GM18907 (cell line): Measurements from ENCODE around the gene GLP2R.
"Not testable (repeated sequence)": the region's sequence is repeated elsewhere in the genome, so short reads cannot be mapped to it uniquely, and the experiment has no call there.

ENCODE experiments used
- ATAC-seq: cut with Tn5 transposase; IDR thresholded peaks from one replicate; pipeline ENCODE4 v1.9.1; 2021; ENCODE audit warnings: mild to moderate bottlenecking, moderate library complexity; ENCODE audit not compliant: unreplicated experiment

Gene GLP2R

DNA sequence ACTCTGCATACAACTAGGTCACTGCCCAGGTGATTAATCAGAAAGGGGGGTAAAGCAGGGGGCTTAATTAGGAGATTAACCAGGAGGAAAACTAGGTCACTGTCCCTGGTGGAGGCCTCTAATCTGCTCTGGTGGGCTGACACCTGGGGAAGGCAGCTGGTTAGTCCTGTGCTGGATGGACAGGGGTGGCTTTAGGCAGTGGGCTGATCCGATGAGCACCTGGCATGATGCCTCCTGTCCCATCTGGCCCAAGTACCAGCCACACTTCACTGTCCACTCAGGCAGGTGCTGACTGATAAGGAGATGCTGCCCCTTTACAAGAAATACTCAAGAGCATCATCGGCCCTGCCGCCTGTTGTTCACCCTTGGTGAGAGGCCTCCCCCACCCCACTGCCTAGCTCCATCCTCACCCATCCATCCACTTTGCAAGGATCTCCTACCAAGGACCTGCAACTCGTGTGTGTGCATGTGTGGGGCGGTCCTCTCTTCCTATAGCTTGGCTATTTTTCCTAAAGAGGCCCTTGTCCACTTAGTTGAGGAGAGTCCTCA, 93.2 kb downstream of the GLP2R start:
- ATAC-seq, result no peak

- not testable (repeated sequence) for ATAC-seq
These were observed 95.5 kb downstream of the GLP2R start for GRCh38 chr17:9921216-9921615.

DNA sequence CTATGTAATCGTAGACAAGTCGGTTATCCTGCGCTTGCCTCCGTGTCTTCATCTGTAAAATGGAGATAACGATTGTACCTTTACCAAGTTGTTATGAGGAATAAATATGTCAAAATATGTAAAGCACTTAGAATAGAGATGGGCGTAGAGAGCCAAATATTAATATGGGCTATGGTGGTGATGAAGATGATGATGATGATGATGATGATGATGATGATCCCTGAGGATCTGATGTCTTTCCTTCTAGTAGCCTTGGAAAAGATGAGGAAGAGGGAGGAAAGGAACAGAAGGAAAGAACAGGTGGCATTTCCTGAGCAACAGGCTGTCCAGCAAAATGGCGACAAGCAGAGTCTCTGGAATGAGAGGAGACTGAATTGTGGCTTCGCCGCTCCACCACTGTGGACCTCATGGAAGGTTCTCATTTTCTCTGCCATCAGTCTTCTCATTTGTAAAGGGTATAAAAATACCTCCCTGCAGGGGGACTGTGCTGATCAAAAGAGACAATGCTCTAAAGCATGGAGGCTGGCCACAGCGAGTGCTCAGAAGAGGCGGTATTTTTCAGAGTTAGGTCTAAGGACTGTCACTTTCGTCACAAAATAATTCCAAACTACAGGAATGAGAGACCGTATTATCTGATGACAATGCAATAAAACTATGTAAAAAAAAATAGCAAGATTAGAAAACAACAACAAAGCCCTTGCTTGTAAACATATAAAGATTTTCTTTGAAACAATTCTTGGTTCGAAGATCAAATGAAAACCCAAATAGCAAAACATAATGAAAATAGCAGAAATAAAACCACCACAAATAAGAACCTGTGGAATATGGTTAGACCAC, 96.5 kb downstream of the GLP2R start:
- no peak for ATAC-seq

DNA sequence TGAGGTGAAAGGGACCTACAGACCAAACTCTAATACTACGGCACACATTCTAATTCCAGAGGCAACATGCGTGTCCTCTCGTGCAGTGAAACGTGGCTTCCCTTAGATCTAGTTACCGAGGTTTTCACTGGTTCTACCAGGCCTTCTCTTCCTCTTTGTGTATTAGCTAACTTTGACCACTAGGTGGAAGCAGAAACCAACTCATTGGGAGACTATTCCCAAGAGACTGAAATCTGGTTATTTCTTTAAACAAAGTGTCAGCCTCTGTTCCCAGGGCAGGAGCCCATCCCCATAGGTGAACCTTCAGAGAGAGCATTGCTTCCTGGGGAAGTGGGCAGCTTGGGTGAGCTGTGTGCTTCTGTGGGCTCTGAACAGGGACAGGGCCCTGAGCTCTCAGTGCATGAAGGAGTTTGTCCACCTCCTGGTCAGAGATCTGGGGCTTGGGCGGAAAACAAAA, 99.0 kb downstream of the GLP2R start:
- ATAC-seq, result peak; percentile 78

- ATAC-seq, result no peak
These were observed 99.7 kb downstream of the GLP2R start for GRCh38 chr17:9925457-9925856.

GRCh38 chr17:9926150-9926804, 100.6 kb downstream of the GLP2R start:
- no peak for ATAC-seq

- ATAC-seq, result no peak
These were observed 103.0 kb downstream of the GLP2R start for GRCh38 chr17:9928601-9929333.

DNA sequence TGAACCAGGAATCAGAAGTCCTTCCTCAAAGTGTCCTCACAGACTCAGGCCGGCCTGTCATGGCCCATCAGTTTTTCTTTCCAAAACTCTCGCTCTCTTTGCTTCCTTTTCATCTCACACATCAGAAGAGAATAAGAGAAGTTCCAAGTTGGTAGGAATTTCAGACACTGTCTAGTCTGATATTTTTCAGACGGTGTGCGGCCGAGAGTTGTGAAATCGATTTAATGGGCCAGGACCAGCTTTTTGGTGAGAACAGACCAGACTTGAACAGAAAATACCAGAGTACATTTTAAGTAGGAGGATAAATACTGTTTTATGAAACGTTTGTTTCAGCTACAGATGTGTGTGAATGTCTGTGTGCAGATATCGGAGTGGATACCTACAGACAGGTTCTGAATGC, 104.1 kb downstream of the GLP2R start:
- ATAC-seq, result no peak

DNA sequence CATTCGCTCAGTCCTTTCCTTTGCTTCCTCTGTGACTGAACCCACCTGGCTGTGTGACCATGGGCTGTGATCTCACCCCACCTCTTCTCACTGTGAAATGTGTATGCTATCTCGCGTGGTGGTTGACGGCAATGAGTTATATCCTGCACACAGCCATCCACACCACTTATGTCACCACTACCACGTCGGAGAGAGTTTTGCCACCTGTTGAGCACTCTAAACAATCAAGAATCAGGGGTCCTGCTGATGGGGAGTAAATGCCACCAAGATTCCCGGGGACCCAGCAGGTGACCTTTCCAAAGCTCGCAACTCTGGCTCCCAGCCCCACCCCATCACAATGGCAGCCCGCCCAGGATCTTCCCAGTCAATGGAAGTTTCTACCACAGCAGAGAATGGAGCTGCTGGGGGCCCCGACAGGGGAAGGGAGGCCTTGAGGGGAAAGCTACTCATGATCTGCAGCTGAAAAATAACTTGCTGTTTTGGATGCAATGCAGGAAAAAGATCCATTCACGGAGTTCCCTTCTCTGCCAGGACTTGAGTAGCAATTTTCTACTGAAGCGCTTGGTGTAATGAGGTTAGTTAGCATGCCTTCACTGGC, 105.5 kb downstream of the GLP2R start:
- ATAC-seq, result no peak

DNA sequence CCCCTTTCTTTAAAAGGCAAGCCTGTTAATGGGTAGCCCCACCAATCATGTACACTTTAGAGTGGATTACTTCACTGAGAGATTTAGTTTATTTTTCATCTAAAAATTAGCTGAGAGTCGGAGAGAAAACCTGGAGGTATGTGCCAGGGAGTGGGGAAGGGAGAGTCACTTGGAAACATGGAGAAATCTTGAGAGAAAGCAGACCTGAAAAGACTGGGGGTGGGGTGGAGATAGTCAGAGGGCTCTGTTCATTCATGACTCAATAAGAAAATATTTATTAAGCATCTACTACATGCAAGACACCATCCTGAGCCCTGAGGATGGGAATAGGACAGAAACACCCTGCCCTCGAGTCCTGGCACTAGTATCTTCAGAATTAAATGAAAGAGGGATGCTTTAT, 106.8 kb downstream of the GLP2R start:
- no peak for ATAC-seq

DNA sequence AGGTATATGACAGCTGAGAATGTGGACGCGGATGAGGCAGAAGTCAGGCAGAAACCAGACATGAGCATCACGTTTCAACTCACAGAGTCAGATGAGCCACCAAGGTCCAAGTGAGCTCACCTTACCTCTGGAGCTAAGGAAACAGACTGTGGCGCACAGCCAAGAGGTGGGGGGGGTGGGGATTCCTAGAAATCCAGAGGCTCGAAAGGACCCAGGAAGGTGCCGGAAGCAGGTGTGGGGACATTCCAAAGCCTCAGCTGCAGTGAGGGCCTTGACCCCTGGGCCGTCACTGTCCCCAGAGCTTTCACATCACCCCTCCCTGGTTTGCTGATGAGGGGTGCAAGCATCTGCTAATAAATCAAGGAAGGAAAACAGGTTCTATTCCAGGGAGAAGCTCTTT, 108.6 kb downstream of the GLP2R start:
- ATAC-seq, result no peak

GRCh38 chr17:9935408-9935807, 109.7 kb downstream of the GLP2R start:
- ATAC-seq, result no peak

GRCh38 chr17:9936095-9936494, 110.4 kb downstream of the GLP2R start:
- ATAC-seq, result no peak

DNA sequence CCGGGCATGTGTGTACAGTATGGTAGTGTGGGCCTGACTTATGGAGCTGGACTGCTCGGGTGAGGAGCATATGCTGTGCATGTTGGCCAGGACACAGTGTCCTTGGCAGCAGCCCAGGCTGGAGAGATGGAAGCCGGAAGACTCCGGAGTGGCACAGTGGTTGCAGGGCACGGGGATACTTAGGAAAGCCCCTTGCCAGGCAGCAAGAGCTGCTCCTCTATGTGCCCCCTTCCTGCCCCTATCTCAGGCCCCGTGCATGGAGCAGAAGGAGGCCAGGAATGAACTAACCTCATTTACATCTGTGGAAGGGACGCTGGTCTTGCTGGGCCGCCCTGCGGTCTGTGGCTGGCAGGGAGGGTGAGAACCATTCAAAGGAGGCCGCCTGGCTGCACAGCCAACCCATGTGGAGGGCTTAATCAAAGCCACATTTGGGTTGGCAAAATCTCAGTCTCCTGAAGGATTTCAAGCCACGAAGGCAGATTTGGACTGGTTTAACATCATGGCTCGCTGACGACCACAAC, 111.6 kb downstream of the GLP2R start:
- ATAC-seq, result no peak

DNA sequence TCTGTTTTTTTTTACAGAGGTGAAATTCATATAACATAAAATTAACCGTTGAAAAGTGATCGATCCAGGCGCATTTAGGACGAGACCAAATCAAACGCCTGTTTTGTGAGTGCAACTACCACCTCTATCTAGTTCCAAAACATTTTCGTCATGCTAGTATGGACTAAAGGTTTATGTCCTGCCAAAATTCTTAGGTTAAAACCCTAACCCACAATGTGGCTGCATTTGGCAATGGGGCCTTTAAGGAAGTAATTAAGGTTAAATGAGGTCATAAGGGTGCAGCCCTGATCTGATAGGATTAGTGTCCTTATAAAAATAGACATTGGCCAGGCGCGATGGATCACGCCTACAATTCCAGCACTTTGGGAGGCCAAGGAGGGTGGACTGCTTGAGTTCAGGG, 112.2 kb downstream of the GLP2R start:
- no peak for ATAC-seq

DNA sequence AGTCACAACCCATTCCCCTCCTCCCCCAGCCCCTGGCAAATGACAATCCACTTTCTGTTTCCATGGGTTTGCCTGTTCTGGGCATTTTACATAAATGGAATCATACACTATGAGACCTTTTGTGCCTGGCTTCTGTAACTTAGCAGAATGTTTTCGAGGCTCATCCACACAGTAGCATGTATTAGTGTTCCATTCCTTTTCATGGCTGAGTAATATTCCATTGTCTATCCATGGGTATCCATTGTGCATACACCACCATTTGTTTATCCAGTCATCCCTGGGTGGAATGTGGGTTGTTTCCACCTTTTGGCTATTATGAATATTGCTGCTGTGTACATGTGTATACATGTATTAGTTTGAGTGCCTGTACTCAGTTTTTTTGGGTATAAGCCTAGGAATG, 113.0 kb downstream of the GLP2R start:
- ATAC-seq, result no peak

DNA sequence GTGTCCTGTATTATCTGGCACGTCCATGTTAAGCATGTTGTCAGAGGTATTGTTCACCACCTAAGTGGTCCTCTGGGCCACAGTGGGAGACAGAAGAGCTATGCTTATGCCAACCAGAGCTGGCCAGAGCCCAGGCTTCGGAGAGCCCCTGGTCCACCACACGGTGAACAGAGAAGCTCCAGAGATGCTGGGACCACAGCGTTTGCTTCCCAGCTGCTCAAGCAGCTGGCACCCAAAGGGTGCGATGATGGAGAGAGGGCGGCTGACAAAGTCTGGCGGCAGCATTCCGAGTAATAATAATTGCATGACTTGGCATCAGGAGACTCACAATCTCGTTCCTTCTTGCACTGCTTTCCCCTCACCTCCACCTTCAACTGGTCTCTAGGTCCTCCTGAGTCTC, 115.1 kb downstream of the GLP2R start:
- ATAC-seq, result no peak

- no peak for ATAC-seq
These were observed 115.6 kb downstream of the GLP2R start for GRCh38 chr17:9941305-9941704.
